NCI-H226 (cell line): ENCODE measurements around the gene QSER1.
"Not testable (repeated sequence)": the region's sequence is repeated elsewhere in the genome, so short reads cannot be mapped to it uniquely, and the experiment has no call there.

Experiments
- DNase-seq: peaks from one replicate; pipeline ENCODE4 v3.0.0-alpha.2; 2015

QSER1 gene

GRCh38 chr11:33006010-33006409 lies 113.4 kb downstream of the QSER1 start:
- no peak for DNase-seq

DNA sequence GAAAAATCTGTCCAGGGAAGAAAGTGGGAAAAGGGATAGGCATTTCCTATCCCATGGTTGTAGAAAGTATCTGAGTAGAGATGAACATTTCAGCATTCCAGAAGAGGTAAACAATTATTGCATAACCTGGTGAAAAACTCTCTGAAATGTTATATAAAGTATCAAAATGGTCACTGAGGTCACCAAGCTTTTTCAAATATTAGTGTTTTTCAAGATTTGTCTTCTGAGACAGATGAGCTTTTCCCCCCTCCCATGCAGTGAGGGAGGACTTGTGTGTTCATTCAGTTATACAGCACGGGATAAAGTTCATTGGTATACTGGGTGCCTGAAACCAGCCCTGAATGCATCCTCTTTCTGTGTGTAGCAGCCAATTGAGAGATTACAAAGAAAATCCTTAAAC lies 121.1 kb downstream of the QSER1 start:
- no peak for DNase-seq

GRCh38 chr11:33015621-33016551 lies 123.3 kb downstream of the QSER1 start, which contains the start of gene DEPDC7:
DEPDC7 (plus strand) TSS chr11:33015878; CDS start chr11:33015956, 78 bp downstream.
- peak; percentile 73 for DNase-seq

DNA sequence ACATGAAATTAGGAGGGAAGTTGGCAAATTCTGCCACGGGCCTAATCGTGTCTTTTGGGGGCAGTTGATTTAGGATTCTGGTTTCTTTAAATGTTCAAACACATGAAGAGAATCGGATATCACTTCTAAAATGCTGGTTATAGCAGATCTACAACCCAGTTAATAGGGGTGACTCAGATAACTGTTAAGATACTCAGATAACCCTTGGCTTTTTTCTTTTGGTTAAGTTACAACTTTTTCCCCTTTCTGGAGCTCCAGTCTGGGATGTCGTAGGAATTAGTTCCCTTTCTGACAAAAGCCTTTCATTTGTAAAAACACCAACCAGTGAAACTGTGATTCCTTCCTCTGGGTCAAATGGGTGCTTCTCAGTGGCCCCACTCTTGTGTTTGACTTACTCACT lies 124.0 kb downstream of the QSER1 start:
- no peak for DNase-seq

DNA sequence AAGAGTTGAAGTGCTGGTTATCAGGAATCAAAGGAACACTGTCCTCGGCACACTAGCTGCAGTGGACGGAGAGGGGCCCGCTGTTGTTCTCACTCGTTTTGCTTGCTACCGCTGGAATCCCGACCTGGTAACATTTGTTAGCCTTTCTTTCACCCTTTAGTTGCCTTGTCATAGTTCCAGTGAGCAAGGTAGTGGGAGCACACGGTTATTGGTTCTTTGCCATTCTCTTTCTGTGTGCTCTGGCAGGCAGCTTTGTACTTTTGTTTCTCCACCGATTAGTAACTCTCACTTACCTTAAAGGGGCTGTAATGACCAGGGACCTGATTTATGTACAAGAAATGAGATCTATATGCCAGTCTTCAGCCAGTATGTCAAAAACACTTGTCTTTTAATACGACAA lies 124.9 kb downstream of the QSER1 start:
- no peak for DNase-seq

- DNase-seq: no peak
These were observed 125.4 kb downstream of the QSER1 start for GRCh38 chr11:33017965-33018364.

GRCh38 chr11:33018840-33019239 lies 126.2 kb downstream of the QSER1 start:
- DNase-seq: no peak

GRCh38 chr11:33021501-33021900 lies 128.9 kb downstream of the QSER1 start:
- DNase-seq: no peak

DNA sequence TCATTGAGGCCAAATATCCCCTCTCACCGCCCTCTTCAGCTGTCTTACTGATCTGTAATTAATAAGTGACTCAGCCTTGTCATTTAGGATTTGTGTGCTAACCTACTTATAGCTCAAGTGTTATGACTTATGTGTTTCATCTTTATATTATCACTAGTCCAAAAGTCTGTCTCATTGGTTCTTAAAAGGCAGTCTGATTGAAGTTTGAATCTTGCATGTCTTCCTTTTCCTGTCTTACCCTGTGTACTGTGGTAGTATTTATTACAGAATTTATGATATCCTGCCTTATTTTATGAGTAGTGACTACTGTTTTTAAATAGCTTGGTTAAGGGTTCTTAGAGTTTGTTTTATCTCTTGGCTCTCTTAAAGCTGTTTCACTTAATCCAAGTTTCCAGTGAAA lies 129.3 kb downstream of the QSER1 start:
- no peak for DNase-seq

DNA sequence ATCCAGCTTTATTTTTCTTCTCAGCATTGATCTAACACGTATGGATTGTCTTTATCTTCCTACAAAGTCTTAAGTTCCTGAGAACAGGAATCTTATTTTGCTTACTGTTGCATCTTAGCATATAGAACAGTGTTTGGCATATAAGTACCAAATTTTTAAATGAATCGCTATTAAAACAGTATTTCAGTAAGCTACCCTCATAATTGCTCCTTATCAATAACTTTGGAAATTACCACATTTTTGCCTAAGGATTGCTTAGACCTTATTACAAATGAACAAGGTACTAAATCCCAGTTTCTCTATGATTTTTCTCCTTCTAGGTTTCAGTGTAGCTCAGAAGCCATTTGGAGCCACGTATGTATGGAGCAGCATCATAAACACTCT lies 132.7 kb downstream of the QSER1 start:
- DNase-seq: no peak

DNA sequence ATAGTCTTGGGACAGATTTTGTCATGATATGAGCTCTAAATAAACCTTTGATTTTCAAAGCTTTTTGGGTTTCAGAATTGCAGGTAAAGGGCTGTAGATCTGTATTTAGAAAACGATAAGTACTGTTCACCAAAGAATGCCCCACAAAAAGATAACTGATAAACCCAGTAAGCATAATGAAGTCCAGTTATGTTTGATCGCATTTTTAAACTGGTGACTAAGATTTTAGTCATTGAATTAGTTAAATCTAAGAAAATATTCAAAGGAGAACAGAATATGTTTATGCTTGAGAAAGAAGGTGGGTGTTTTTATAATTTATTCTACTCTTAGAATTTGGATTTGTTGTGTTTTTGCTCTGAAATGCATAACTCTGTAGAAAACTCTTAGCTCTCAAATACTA lies 134.6 kb downstream of the QSER1 start:
- no peak for DNase-seq

DNA sequence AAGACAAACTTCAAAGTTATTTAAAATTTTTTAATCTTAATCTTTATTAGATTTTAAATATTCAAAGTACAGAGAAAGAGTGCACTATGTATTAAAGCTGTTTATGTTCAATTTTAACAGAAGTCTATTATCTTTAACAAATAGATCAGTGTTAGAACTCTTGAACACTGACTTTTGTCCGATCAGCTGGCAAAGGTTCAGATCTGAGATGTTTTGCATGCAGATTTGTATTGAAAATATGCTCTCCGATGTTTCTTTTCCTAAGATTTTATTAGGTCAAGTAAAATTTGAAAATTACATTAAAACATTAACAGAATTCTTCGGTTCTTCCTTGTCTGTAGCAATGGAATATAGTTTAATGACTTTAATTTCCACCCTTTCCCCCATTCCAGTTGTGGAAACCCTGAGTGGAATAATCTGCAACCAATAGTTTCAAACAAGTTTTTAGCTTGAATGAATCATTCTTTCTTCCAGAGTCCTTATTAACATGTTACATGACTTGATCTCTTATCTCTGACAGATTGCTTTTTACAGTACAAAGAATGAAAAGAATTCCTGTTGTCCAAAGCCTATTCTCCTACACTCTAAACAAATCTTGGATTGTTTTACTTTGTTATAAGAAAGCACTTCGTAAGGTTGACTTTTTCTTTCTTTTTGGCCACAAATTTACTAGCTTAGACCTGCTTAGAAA lies 135.4 kb downstream of the QSER1 start:
- peak; percentile 38 for DNase-seq

GRCh38 chr11:33028537-33028914 lies 135.9 kb downstream of the QSER1 start:
- no peak for DNase-seq

GRCh38 chr11:33029218-33029617 lies 136.6 kb downstream of the QSER1 start:
- DNase-seq: not testable (repeated sequence)
